ENCODE results near the gene HNRNPF.
"Not testable (repeated sequence)": the region's sequence is repeated elsewhere in the genome, so short reads cannot be mapped to it uniquely, and the experiment has no call there.

HNRNPF gene

GRCh38 chr10:43408710-43409384 is at the start of gene HNRNPF:
HNRNPF (minus strand) TSS chr10:43409186; CDS start chr10:43387884, 21,302 bp downstream.
- DNase-seq, result peak; percentile 98

- DNase-seq, result no peak
Measured at GRCh38 chr10:43458227-43458626, 49.2 kb upstream of the HNRNPF start.

GRCh38 chr10:43456561-43456960 is 47.6 kb upstream of the HNRNPF start:
- DNase-seq, result not testable (repeated sequence)

GRCh38 chr10:43454025-43454424 is 45.0 kb upstream of the HNRNPF start:
- DNase-seq, result not testable (repeated sequence)

GRCh38 chr10:43453266-43453831 is 44.4 kb upstream of the HNRNPF start:
- no peak for DNase-seq

- DNase-seq, result no peak
Measured at GRCh38 chr10:43452356-43452914, 43.4 kb upstream of the HNRNPF start.

- DNase-seq, result no peak
Measured at GRCh38 chr10:43448742-43449141, 39.8 kb upstream of the HNRNPF start.

- DNase-seq, result not testable (repeated sequence)
Measured at GRCh38 chr10:43446219-43447017, 37.4 kb upstream of the HNRNPF start.

GRCh38 chr10:43444897-43445466 is 36.0 kb upstream of the HNRNPF start:
- DNase-seq, result no peak

GRCh38 chr10:43444323-43444722 is 35.3 kb upstream of the HNRNPF start:
- DNase-seq, result no peak

GRCh38 chr10:43440463-43441134 is 31.6 kb upstream of the HNRNPF start:
- DNase-seq, result no peak

- DNase-seq, result no peak
Measured at GRCh38 chr10:43437141-43437870, 28.3 kb upstream of the HNRNPF start.

- DNase-seq, result peak; percentile 95
Measured at GRCh38 chr10:43436291-43437140, 27.5 kb upstream of the HNRNPF start, which contains the start of gene ZNF487. ZNF487 (plus strand) TSS chr10:43437111; CDS start chr10:43475814, 38,703 bp downstream.

GRCh38 chr10:43430926-43431663 is 22.1 kb upstream of the HNRNPF start:
- no peak for DNase-seq

- DNase-seq, result peak; percentile 74
Measured at GRCh38 chr10:43427166-43427825, 18.3 kb upstream of the HNRNPF start.

GRCh38 chr10:43426476-43426875 is 17.5 kb upstream of the HNRNPF start:
- not testable (repeated sequence) for DNase-seq

GRCh38 chr10:43424416-43424815 is 15.4 kb upstream of the HNRNPF start:
- DNase-seq, result no peak

- DNase-seq, result not testable (repeated sequence)
Measured at GRCh38 chr10:43421944-43422343, 13.0 kb upstream of the HNRNPF start.

GRCh38 chr10:43421519-43421918 is 12.5 kb upstream of the HNRNPF start:
- DNase-seq, result no peak

- DNase-seq, result no peak
Measured at GRCh38 chr10:43421201-43421507, 12.2 kb upstream of the HNRNPF start.
